Heart left ventricle (tissue), 13 donors: Measurements from ENCODE around the gene PTPN9.
"Not testable (repeated sequence)": the region's sequence is repeated elsewhere in the genome, so short reads cannot be mapped to it uniquely, and the experiment has no call there.

Experiments used
- CTCF ChIP-seq, 12 donors: fragments of 200-600 bp; sonication (generic) in 4 of 12; IDR thresholded peaks; one replicate each; pipeline versions ENCODE4 v1.5.0 to v1.8.0; 2018 to 2022; ENCODE audit warnings: antibody characterized with exemption in 12 of 12, mild to moderate bottlenecking in 5 of 12
- POLR2A ChIP-seq, 2 donors: fragments of 450-650 bp; IDR thresholded peaks; one replicate each; pipeline ENCODE4 v1.6.1; 2017; ENCODE audit warnings: antibody characterized with exemption in 2 of 2, mild to moderate bottlenecking in 2 of 2, moderate library complexity in 2 of 2
- donor health status: ischemic (EF 13 %, LVEDD 7.1; RV severe dilation, severe dysfunction).
- donor health status: DM: no; HTN: yes; CAD: no.
- donor health status: DM: no; HTN: no; CAD: no.
- donor health status: ischemic (EF 25% LVEDD 6.9; RV normal size, moderate dysfunction).
- donor health status: ischemic (EF 25% LVEDD 5.7; RV mildly dilated, moderate dysfunction).
- donor health status: ischemic (EF 35%, LVEDD 5.7; RV mildly dilated, moderate dysfunction).
- donor health status: nonischemic (EF 11% LVEDD 7.7; RV severe dilation, severe dysfunction).
- donor health status: DM: yes; HTN: yes; CAD: no.
- donor health status: PGD.
- donor health status: ischemic (EF 29% LVEDD 5.4; RV normal size, mild dysfunction).
- donor health status: nonischemic (EF 23%, LVEDD 6.1; RV moderate dilation, normal function).

- TF ChIP-seq POLR2A, CTCF (IDR thresholded peaks at IDR 0.05): not testable (repeated sequence)
Observed at GRCh38 chr15:75525756-75526155, 53.4 kb downstream of the PTPN9 start.
